CD4-positive, alpha-beta T cell treated with Interleukin-4 for 4 hours (primary cell): Measurements from ENCODE around the gene PLOD2.
"Not testable (repeated sequence)": the region's sequence is repeated elsewhere in the genome, so short reads cannot be mapped to it uniquely, and the experiment has no call there.

Source experiments
- DNase-seq: peaks from one replicate; pipeline ENCODE4 v3.0.0-alpha.2; 2020

PLOD2 gene

DNA sequence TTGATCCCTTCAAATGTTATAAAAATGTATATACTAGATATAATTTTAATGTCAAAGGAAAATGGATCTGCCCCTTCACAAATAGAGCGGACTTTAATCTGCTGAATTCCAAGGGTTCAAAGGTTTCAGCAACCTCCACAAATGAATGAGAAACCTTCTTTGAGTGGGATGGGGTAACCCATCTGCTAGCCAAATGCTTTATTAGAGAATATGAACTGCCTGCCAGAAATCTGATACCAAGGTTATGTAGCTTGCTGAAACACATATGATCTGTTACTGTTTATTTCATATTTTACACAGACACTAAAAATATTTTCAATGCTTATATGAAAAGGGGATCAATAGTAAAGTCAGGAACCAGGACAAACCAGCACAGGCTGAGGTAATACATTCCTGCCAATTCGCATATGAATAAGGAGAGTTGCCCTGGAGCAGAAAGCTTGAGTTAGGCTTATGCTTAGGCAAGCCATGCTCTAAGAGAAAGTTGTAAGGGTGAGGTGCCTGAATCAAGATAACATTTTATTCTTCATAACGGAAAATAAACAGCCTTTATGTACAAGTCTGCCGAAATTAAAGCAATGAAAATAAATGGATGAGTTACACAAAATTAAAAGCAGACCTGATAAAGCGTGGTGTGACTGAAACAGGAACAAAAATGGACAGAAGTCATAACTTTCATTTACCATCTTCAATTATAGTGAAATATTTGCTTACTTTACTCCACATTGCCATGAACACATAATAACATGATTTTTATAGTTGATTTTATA is 26.5 kb downstream of the PLOD2 start:
- no peak for DNase-seq

DNA sequence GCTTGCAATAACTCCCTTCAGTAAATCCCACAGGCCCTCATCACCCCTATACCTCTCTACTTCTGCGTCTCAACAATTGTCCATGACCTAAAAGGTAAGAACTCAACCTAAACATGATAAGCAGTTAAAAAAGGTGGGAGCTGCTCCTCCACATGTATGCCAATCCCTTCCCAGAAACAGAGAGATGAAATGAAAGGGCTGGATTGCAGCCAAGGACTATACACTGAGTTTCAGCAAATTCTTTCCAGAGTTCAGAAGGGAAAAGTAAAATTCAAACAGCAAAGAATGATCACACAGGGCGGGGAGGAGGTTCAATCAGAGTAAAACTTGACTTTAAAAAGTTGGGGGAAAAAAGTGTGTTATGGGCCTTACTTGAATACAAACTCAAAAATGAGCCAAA is 27.5 kb downstream of the PLOD2 start:
- DNase-seq: no peak

DNA sequence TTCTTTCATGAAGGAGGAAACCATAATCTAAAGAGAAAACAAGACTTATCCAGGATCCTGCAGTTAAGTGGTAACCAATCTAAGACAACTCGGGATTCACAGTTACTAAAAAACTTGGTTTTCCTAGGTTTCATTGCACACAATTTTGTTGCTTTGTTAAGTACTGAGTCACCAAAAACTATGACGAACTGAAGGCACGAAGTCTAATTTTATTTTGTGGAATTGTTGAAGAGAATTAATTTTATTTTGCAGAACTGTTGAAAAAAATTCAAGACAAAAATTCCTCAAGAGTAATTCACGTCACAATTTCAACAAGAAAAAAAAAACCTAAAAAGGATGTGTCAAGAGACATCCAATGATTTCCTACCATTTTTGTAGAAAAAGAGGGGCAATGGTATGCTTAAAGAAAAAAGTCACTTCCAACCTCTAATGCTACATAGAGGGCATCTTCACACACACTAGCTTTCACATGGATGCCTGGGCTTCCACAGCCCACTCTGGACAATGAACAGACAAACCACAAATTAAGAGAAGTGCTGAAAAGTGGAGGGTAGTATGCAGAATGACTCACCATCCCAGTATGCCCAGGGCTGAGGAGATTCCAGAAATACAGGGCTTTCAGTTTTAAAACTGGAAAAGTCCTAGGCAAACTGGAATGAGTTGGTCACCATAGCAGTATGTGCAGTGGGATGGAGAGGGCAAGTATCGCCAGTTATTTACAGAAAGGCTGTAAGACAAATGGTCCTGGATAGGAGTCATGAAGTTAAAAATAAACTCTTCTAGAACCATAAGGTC is 29.2 kb downstream of the PLOD2 start:
- DNase-seq: no peak

DNA sequence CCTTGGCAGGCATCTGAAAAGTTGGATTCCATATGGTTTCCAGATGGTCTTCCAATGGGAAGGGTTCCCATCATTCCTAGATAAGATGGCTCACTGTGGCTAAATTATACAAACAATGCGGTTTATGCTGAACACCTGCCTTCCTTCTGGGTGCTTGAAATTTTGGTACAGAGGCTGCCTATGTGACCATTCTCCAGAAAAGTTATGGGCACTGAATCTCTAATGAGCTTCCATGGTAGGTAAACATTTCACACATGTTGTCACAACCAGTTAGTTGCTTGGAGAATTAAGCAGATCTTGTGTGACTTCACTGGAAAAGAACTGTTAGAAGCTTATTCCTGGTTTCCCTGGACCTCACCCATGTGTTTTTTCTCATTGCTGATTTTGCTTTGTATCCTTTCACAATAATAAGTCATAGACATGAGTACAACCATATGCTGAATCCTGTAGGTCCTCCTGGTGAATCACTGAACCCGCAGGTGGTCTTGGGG is 30.1 kb downstream of the PLOD2 start:
- no peak for DNase-seq

DNA sequence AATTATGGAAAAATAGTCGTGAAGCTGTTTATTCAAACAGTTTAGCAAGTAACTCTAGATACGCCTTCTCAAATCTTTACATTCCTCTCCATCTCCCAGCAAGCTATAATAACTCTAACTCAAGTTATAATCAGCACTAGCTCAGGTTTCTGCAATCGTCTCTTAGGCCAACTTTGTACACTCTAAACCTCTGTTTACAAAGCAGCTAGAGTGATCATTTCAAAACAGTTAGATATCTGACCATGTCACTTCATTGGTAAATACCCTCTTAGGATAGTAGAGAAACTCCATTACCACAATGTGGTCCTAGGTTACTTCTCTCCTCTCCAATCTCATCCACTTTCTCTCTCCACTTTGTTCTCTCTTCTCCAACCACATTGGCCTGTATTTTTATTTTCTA is 31.2 kb downstream of the PLOD2 start:
- DNase-seq: no peak

DNA sequence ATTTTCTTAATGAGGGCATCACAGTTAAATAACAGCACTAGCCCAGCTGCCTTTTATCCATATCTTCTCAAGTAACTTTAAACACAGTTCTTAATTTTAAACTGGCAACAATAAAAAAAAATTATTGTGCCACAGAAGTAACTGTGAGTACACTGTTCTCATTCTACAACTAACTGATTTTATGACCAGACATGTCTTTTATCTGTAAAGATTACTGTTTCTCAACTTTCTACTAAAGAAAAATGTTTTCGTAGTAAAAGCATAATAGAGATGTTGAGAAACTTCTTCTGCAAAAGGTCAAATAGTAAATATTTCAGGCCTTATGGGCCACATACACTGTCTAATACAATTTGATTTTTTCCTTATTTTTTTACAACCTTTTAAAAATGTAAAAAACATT is 32.0 kb downstream of the PLOD2 start:
- no peak for DNase-seq

DNA sequence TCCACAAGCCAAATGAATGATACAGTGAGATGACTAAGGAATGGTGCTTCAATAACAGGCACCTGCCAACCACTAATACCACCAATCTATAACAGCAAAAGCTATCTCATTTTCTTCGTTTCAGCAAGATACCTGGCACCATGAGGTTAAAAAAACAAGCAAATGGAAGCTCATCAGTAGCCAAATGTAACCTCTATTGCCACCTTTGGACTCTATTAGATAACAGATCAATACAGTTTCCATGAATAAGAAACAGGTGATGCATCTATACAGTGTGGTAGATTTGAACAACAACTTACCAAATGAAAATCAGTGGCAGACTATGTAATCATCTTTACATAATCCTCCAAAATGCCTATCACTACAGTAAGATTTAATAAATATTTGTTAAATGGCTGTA is 32.8 kb downstream of the PLOD2 start:
- no peak for DNase-seq

DNA sequence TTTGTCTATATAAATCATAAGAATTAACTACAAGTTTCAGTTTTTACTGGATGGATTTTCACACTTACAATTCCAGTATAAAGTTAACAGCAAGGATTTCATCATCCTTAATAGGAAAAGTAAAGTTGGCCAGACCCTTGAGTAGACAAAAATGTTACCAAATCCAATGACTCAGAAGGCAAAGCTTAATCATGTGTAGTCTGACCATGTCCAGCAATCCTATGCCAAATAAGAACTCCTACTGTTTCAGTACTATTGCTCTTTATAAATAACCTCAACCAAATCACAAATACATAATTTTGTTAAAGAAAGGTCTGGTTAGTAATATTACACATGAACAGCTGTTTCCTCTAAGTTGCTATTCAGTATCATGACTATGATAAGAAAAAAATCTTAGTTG is 35.0 kb downstream of the PLOD2 start:
- no peak for DNase-seq

DNA sequence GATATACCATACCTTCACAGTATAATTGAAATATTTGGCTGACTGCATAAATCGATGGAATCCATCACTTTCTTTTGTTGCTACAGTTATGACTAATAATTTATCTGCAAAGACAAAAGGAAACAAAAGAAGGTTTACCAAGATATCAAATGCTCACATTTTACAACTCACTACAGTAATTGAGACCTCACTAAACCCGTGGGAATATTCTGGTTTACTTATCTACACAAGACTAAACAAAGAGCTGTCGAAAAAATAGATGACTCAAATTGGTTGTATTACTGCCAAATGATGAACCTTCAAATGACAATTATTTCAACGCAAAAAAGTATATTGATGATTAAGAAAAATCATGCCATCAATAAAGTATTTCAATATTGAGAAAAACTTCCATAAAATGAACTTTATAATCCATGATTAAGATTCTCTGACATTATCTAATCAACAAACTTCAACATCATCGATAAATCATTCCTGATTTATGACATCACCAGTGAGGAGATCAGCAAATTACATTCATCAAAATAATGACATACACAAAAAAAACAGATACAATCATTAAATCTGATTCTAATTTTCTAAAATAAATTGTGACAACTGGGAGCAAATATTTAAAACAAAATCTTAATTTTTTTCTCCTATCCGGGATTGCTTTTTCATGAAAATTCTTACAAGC is 36.7 kb downstream of the PLOD2 start:
- no peak for DNase-seq

DNA sequence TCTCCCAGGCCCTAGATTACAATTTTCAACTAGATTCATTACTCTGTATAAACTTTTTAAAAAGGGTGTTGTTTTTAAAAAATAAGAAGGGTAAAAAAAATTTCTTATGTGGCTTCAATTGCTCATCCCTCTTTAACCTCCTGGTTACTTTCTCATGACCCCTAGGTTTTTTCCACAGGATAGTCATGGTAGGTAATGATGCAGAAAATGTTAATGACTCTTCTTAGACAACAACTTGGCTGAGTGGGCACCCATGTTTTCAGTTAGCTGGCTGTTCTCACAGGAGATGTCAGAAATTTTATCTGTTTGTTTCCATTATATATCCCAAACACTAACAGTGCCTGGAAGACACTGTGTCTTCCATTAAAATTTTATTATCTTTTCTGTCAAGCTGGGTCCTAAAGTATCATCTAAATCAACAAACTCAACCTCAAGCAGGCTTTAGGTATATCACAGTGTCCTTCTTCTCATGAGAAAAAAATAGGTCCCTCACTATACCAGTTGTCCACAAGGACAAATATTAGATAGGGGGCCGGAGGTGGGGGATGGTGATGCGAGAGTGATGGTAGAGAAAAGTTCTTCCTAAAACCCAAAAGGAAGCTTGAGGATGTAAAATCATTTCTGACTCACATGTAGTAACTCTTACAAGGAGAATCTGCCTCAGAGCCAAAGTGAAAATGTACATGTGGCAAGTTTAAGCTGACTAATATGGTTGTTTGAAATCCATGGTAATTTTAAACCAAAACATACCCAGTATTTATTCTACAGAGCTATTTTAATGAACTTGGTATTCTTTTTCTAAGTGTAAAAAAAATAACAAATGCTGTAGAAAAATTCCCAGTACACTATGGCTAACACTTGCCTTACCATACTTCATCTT is 43.3 kb downstream of the PLOD2 start:
- no peak for DNase-seq

DNA sequence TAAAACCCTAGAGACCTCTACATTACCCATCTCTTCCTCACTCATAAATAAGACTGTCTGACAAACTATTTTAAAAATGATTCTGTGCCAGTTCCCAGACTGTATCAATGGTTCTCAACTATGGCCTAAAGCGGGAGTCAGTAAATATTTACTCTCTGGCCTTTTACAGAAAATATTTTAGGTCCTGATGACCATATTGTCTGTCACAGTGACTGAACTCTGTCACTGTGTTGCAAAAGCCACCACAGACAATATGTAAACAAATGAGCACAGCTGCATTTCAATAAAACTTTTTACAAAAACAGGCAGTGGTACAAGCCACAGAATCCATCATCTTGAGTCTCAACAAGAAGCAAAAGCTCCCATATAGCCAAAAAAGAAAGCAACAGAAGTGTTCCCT is 45.4 kb downstream of the PLOD2 start:
- no peak for DNase-seq

DNA sequence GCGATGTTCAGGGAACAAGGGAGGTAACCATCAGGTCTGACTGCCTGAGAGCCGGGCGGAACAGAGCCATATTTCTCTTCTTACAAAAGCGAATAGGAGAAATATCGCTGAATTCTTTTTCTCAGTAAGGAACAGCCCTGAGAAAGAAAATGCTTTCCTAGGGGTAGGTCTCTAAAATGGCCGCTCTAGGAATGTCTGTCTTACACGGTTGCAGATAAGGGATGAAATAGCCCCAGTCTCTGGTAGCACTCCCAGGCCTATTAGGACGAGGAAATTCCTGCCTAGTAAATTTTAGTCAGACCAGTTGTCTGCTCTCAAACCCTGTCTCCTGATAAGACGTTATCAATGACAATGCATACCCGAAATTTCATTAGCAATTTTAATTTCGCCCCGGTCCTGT is 47.2 kb downstream of the PLOD2 start:
- not testable (repeated sequence) for DNase-seq

DNA sequence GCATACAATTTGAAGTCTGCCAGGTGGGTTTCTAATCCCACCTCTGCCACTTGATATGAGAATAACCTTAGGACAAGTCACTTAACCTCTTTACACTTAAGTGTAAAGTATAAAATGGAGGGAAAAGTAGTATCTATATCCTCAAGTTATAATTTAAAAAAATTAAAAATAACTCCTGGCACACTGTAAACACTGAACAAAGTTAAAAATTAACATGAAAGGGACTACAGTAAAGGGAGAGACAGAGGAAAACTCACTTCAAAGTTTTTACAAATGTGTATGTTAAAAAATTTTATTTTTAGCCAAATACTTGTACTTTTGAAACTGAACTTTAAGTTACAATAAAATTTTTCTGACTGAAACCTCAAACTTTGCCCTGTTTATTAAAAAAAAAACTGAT is 49.6 kb downstream of the PLOD2 start:
- no peak for DNase-seq

DNA sequence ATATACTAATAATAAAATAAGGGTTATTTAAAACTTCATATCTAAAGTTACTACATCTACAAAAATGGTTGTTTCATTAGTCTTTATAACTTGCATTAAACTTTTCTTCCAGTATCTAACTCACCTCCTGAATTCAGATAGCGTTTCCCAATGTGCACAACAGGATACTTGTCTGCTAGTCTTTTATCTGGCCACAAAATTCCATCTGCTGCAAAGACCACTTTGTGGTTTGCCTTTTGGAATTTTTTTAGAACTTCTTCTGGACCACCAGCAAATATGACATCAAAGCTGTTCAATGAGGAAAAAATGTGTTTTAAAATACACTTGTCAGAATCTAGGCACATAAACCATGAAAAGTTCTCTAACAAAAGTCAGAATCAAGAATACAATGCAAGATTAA is 50.8 kb downstream of the PLOD2 start:
- DNase-seq: no peak

DNA sequence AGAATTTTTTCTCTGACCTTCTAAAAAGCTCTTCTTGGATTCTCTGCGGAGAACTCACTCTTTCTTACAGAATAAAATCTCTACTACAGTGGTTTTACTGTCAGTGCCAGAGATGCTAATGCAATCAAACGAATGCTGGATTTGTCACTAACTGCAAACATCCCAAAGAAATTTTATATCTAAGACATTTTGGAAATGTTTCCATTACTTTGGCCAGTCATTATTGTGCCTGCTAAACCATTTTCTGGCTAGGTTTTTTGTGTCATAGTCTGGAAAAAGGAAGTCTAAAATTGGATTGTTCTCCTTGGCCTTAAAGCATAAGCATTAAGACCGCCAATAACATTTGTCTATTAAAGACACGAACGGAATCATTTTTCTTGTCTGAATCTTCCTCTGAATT is 54.0 kb downstream of the PLOD2 start:
- DNase-seq: no peak

DNA sequence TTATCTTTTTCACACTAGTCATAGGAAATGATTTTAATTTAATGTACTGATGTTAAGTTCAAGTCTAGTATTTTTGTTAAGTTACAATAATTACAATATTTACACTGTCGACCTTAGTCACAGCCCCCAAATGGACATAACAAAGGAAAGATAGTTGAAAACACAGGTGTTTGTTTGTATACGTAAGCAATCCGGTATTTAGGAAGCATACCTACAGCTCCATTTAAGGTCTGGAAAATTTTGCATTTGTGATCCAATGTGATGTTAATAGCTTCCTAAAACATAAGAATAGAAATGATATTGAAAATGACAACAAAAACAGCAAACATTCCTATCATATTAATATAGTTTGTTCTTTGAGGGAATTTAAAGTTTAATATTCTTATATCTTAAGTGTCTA is 56.9 kb downstream of the PLOD2 start:
- no peak for DNase-seq

DNA sequence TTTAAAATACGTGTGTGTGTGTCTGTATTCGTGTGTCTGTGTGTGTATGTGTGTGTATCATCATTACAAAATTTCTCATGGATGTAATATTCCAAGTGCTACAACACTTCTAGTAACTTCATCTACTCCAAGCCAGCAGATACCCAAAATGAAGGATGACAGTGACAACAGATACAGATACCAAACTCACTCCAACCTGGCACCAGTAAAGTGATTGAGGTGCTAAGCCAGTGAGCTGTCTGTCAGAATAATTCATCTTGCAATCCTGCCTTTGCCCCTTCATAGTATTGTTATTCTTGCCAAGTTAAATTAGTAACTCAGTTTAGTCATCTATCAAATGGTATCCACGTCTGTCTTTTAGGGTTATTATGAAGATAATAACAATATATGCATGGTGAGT is 58.1 kb downstream of the PLOD2 start:
- no peak for DNase-seq

DNA sequence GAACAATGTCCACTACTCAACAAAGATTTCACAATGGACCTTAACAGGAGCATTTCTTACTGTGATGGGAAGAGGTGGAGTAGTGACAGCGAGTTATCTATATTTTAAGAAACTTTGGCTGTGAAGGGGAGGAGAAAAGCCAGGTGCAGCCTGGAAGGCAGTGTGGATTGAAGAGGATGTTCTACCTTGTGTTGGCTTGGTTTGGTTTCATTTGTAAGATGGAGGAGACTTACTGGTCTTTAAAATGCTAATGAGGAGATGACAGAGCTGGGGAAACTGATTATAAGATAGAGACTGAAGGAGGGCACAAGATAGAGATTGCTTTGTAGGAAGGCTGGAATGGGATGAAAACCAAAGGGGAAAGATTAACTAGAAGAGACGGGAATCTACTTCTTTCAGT is 59.4 kb downstream of the PLOD2 start:
- DNase-seq: no peak

DNA sequence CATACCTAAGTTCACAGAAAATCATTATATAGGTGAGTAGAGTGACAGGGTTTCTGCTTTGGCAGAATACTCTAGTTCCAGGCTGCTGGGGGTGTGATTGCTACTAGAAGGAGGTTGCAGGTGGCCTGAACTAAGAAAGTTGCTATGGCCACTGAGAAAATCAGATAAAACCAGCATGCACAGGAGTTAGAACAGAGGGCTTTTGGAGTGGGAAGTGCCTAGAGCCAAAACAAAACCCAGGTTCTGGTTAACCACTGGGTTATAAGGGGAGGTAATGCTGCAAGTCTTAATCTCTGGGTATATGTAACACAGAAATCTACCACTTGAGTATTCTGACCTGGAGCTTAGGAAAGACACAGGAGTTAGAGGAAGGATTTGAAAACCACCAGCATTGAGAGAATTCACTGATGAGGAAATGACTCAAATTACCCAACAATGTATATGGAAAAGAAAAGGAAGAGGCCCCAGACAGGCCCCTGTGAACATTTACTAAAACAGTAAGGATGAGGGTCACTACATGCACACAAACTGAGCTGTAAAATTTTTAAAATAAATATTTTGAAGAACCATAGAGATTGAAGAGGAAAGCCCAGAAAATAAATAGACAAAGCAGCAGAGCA is 60.0 kb downstream of the PLOD2 start:
- no peak for DNase-seq

DNA sequence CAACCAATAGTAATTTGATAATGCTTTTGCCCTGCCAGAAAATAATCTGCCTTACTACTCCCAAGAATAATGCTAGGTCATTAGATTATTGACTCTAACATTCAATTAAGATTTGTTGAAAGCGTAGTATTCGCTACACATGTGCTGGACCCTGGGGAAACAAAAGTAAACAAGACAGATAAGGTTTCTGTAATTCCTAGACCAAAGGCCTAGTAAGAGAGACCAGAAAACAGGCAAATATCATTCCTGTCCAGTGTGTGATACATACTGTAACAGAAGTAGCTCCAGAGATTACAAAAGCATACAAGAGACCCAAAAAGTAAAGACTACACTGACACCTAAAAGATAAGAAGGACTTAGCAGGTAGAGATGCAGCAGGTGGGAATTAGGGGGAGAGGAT is 60.8 kb downstream of the PLOD2 start:
- DNase-seq: no peak

DNA sequence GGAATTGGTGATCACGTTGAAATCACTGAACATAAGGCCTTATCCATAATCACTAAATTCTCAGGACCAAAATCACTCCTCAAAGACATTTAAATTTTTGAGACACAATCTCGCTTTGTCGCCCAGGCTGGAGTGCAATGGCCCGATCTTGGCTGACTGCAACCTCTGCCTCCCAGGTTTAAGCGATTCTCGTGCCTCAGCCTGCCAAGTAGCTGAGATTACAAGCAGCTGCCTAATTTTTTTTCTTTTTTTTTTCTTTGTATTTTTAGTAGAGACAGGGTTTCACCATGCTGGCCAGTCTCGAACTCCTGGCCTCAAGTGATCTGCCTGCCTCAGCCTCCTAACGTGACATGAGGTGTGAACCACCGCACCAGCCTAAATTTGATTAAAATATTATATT is 61.7 kb downstream of the PLOD2 start:
- DNase-seq: no peak

DNA sequence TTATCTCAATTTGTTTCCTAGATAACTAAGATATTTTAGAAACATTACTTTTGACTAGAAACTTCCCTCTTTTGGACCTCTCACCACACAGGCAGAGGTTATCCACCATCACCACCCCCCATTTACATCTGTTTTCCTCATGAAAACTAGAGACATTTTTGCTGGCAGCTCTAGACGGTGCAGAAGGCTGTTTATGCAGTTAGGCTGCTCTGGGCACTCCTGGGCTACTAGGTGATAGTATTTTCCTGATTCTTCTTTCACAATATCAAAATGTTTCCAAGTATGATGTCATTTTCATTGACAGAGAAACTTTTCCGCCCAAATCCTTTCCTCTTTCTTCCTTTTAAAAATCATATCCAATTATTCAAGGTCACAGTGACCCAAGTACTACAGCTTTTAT is 67.1 kb downstream of the PLOD2 start:
- no peak for DNase-seq
